Measurements from ENCODE around the gene HGS.
A peak's percentile ranks its signal among the peaks of the same experiment; 100 is the strongest.

Gene HGS

GRCh38 chr17:81640011-81640410 lies 43.8 kb upstream of the HGS start:
- no peak for DNase-seq (ENCODE audit: low read depth)
- no peak overlapping the region for H3K4me3 ChIP-seq (ENCODE audit: low read length)
- no peak for TF ChIP-seq CTCF (conservative IDR thresholded peaks at IDR 0.05; ENCODE audit: low read depth, low read length)

- no peak for TF ChIP-seq CTCF (conservative IDR thresholded peaks at IDR 0.05; ENCODE audit: low read depth, low read length)
- peak; percentile 96 for DNase-seq (ENCODE audit: low read depth)
- H3K4me3 ChIP-seq (ENCODE audit: low read length): peak overlapping the region; percentile 65
These were observed 41.9 kb upstream of the HGS start for GRCh38 chr17:81641825-81642489.

GRCh38 chr17:81644496-81644895 lies 39.3 kb upstream of the HGS start:
- H3K4me3 ChIP-seq (ENCODE audit: low read length): peak overlapping the region; percentile 51
- TF ChIP-seq CTCF (conservative IDR thresholded peaks at IDR 0.05; ENCODE audit: low read depth, low read length): no peak

GRCh38 chr17:81644976-81645952 lies 38.5 kb upstream of the HGS start:
- no peak for TF ChIP-seq CTCF (conservative IDR thresholded peaks at IDR 0.05; ENCODE audit: low read depth, low read length)
- peak overlapping the region; percentile 51 for H3K4me3 ChIP-seq (ENCODE audit: low read length)
- no peak for DNase-seq (ENCODE audit: low read depth)

More at GRCh38 chr17:81644496-81644895, 39.3 kb upstream of the HGS start:
- DNase-seq (ENCODE audit: low read depth): no peak

- TF ChIP-seq CTCF (conservative IDR thresholded peaks at IDR 0.05; ENCODE audit: low read depth, low read length): no peak
- DNase-seq (ENCODE audit: low read depth): no peak
- H3K4me3 ChIP-seq (ENCODE audit: low read length): no peak overlapping the region
These were observed 36.8 kb upstream of the HGS start for GRCh38 chr17:81646869-81647600.

GRCh38 chr17:81647640-81648012 lies 36.2 kb upstream of the HGS start:
- no peak overlapping the region for H3K4me3 ChIP-seq (ENCODE audit: low read length)
- no peak for TF ChIP-seq CTCF (conservative IDR thresholded peaks at IDR 0.05; ENCODE audit: low read depth, low read length)
- DNase-seq (ENCODE audit: low read depth): no peak

All from retinal pigment epithelial cell (primary cell).